ENCODE data around the gene IRX5. TPM values are rescaled to one million over a fixed set of nuclear protein-coding genes. Genes with fewer than 3 reads are reported as not detected.

Gene IRX5
- total RNA-seq, 1 donor from 2014 or later: 0.34 TPM

DNA sequence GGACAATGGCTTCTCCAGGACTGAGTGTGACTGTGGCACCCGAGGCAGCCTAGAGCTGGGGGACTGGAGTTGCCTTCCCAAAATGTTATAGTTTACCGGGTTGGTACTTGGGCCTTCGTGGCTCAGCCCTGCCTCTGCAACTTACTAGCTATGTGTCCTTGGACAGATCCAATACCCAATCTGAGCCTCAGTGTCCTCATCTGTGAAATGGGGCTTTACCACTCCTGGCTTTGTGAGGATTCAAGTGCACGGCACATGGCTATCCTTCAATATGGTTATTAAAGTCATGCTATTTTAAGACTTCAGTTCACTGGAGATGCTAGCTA lies 9.6 kb downstream of the IRX5 start:
- Mint-ChIP-seq H3K4me3 (ENCODE audit: low read depth) (no peak overlapping the region), H3K36me3 (ENCODE audit: low read depth) (no peaks in the 10 kb centered on the region), H3K4me1 (ENCODE audit: low read depth) (peaks cover 4% of the 10 kb centered on the region), H3K27ac (no peak overlapping the region), H3K9me3 (no peaks in the 10 kb centered on the region), H3K27me3 (ENCODE audit: low read depth) (peaks cover 68% of the 10 kb centered on the region)
- no peak for DNase-seq (ENCODE audit: low spot score)
- intact Hi-C loops (cut with micrococcal nuclease): no loop called here

DNA sequence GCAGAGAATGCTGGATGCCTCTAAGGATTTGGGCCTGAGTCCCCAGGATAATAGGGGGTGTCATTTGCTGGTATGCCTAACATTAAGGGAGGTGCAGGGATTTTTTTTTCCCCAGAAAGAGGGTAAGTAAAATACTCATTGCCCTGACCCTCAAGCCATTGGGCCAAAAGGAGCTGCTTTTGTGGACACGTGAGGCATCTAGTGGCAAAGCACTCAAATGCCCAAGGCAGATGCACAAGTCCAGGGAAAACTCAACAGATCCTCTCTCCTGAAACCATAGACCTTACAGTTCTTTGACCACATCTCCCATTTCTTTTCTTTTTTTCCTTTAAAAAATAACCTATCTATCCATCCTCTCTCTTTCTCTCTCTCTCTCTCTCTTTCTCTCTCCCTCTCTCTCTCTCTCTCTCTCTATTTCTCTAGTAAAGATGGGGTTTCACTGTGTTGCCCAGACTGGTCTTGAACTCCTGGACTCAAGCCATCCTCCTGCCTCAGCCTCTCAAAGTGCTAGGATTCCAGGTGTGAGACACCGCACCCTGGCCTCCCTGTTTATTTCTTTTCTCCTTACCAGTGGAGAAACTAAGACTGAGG lies 11.8 kb downstream of the IRX5 start:
- intact Hi-C loops (cut with micrococcal nuclease): no loop called here
- Mint-ChIP-seq H3K27me3 (ENCODE audit: low read depth) (peaks cover 52% of the 10 kb centered on the region), H3K36me3 (ENCODE audit: low read depth) (no peaks in the 10 kb centered on the region), H3K4me1 (ENCODE audit: low read depth) (no peaks in the 10 kb centered on the region), H3K9me3 (no peaks in the 10 kb centered on the region), H3K27ac (no peak overlapping the region), H3K4me3 (ENCODE audit: low read depth) (no peak overlapping the region)
- no peak for DNase-seq (ENCODE audit: low spot score)

DNA sequence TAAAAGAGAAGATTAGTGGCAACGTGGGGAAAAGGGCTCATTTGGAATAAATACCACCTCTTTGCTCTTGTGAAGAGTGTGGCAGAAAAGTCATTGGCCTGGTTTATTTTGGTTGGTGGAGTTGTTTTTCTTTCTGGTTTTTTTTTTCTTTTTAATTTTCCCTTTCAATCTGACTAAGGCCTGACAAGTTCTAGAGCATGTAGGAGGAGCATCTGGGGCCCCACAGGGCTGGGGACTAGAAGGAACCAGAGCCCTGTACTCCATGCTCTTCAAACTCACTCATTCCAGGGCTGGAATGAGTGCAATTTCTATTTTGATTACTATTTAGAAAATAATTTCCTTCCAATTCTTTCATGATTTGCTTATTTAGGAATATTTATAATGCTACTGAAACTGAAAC lies 13.3 kb downstream of the IRX5 start:
- intact Hi-C loops (cut with micrococcal nuclease): no loop called here
- H3K27me3 Mint-ChIP-seq (ENCODE audit: low read depth): peaks cover 43% of the 10 kb centered on the region

GRCh38 chr16:54945063-54945462 lies 14.4 kb downstream of the IRX5 start:
- Mint-ChIP-seq H3K4me1 (ENCODE audit: low read depth) (no peaks in the 10 kb centered on the region), H3K36me3 (ENCODE audit: low read depth) (no peaks in the 10 kb centered on the region), H3K27ac (no peak overlapping the region), H3K4me3 (ENCODE audit: low read depth) (no peak overlapping the region), H3K27me3 (ENCODE audit: low read depth) (peaks cover 33% of the 10 kb centered on the region), H3K9me3 (no peaks in the 10 kb centered on the region)
- DNase-seq (ENCODE audit: low spot score): no peak
- intact Hi-C loops (cut with micrococcal nuclease): no loop called here

More for the DNA sequence above, 13.3 kb downstream of the IRX5 start:
- H3K9me3 Mint-ChIP-seq: no peaks in the 10 kb centered on the region
- H3K4me3 Mint-ChIP-seq (ENCODE audit: low read depth): no peak overlapping the region
- DNase-seq (ENCODE audit: low spot score): no peak
- no peaks in the 10 kb centered on the region for H3K4me1 Mint-ChIP-seq (ENCODE audit: low read depth)
- H3K27ac Mint-ChIP-seq: no peak overlapping the region
- no peaks in the 10 kb centered on the region for H3K36me3 Mint-ChIP-seq (ENCODE audit: low read depth)

- no peak for DNase-seq (ENCODE audit: low spot score)
- H3K36me3 Mint-ChIP-seq (ENCODE audit: low read depth): no peaks in the 10 kb centered on the region
- H3K4me3 Mint-ChIP-seq (ENCODE audit: low read depth): no peak overlapping the region
- intact Hi-C loops (cut with micrococcal nuclease): no loop called here
- H3K9me3 Mint-ChIP-seq: no peaks in the 10 kb centered on the region
- H3K27ac Mint-ChIP-seq: no peak overlapping the region
- no peaks in the 10 kb centered on the region for H3K4me1 Mint-ChIP-seq (ENCODE audit: low read depth)
- peaks cover 18% of the 10 kb centered on the region for H3K27me3 Mint-ChIP-seq (ENCODE audit: low read depth)
Observed at GRCh38 chr16:54946909-54947308, 16.2 kb downstream of the IRX5 start.

- DNase-seq (ENCODE audit: low spot score): no peak
- Mint-ChIP-seq H3K9me3 (no peaks in the 10 kb centered on the region), H3K27me3 (ENCODE audit: low read depth) (peaks cover 13% of the 10 kb centered on the region), H3K36me3 (ENCODE audit: low read depth) (no peaks in the 10 kb centered on the region), H3K4me3 (ENCODE audit: low read depth) (no peak overlapping the region), H3K4me1 (ENCODE audit: low read depth) (no peaks in the 10 kb centered on the region), H3K27ac (no peak overlapping the region)
- intact Hi-C loops (cut with micrococcal nuclease): no loop called here
Observed at GRCh38 chr16:54947616-54948015, 17.0 kb downstream of the IRX5 start.

- H3K4me3 Mint-ChIP-seq (ENCODE audit: low read depth): no peak overlapping the region
- H3K36me3 Mint-ChIP-seq (ENCODE audit: low read depth): no peaks in the 10 kb centered on the region
- no peaks in the 10 kb centered on the region for H3K9me3 Mint-ChIP-seq
- DNase-seq (ENCODE audit: low spot score): no peak
- peaks cover 3% of the 10 kb centered on the region for H3K27me3 Mint-ChIP-seq (ENCODE audit: low read depth)
- no peak overlapping the region for H3K27ac Mint-ChIP-seq
- no peaks in the 10 kb centered on the region for H3K4me1 Mint-ChIP-seq (ENCODE audit: low read depth)
- intact Hi-C loops (cut with micrococcal nuclease): no loop called here
Observed at GRCh38 chr16:54952195-54952594, 21.5 kb downstream of the IRX5 start.

DNA sequence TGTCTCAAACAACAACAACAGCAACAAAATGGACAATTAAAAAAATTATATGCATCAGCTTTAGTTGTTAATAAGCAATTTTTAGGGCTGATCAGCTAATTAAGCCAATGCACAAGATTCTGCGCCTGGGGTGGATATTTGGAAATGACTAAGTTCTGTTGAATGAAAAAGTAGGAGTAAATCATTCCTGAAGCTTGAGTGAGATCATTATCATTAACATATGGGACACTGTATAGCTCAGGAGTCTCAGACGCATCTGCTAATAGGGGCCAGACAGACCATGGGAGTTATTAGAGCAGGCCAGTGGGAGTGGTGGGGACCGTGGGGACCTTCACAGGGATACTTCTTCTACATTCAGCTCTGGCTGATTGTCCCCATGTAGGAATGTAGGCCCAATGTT lies 22.8 kb downstream of the IRX5 start:
- Mint-ChIP-seq H3K27me3 (ENCODE audit: low read depth) (peaks cover 2% of the 10 kb centered on the region), H3K9me3 (no peaks in the 10 kb centered on the region), H3K36me3 (ENCODE audit: low read depth) (no peaks in the 10 kb centered on the region), H3K27ac (no peak overlapping the region), H3K4me3 (ENCODE audit: low read depth) (no peak overlapping the region), H3K4me1 (ENCODE audit: low read depth) (no peaks in the 10 kb centered on the region)
- intact Hi-C loops (cut with micrococcal nuclease): no loop called here
- no peak for DNase-seq (ENCODE audit: low spot score)

- no peaks in the 10 kb centered on the region for H3K36me3 Mint-ChIP-seq (ENCODE audit: low read depth)
- no peak overlapping the region for H3K4me3 Mint-ChIP-seq (ENCODE audit: low read depth)
- H3K27me3 Mint-ChIP-seq (ENCODE audit: low read depth): peaks cover 1% of the 10 kb centered on the region
- intact Hi-C loops (cut with micrococcal nuclease): no loop called here
- H3K9me3 Mint-ChIP-seq: no peaks in the 10 kb centered on the region
- no peaks in the 10 kb centered on the region for H3K4me1 Mint-ChIP-seq (ENCODE audit: low read depth)
- H3K27ac Mint-ChIP-seq: no peak overlapping the region
- no peak for DNase-seq (ENCODE audit: low spot score)
Observed at GRCh38 chr16:54954220-54954619, 23.6 kb downstream of the IRX5 start.

- Mint-ChIP-seq H3K4me1 (ENCODE audit: low read depth) (no peaks in the 10 kb centered on the region), H3K36me3 (ENCODE audit: low read depth) (no peaks in the 10 kb centered on the region), H3K9me3 (no peaks in the 10 kb centered on the region), H3K27ac (no peak overlapping the region), H3K27me3 (ENCODE audit: low read depth) (peaks cover 1% of the 10 kb centered on the region), H3K4me3 (ENCODE audit: low read depth) (no peak overlapping the region)
- intact Hi-C loops (cut with micrococcal nuclease): no loop called here
- no peak for DNase-seq (ENCODE audit: low spot score)
Observed at GRCh38 chr16:54955757-54956156, 25.1 kb downstream of the IRX5 start.

DNA sequence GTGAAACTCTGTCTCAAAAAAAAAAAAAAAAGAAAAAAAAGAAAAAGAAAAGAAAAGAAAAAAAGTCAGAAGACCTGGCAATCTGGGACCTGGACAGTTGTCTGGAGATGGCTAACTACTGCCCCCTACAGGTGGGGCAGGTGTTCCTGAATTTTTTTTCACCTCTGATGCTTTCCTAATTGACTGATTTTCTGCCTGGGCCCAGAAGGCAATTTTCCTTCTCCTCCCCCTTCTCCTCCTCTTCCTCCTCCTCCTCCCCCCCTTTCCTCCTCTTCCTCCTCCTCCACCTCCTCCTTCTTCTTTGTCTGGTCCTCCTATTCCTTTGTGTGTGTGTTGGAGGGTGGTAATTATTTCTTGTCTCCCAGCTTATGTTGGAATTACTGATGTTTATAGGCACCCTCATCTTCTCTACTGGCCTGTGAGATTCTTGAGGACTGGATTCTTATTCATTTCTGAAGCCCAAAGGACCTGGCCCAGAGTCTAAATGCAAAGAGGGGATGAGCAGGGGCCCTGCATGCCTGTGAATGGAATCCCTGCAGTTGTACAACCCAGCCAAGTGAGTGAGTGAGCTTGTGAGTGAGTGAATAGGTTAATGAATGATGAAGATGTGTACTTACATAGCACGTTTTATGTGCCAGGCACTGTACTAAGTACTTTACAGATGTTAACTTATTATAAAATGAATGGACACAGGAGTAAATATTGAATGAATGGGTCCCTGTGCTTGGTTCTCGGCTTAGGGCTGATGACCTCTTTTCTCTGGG lies 26.9 kb downstream of the IRX5 start:
- Mint-ChIP-seq H3K27ac (no peak overlapping the region), H3K27me3 (ENCODE audit: low read depth) (peaks cover 1% of the 10 kb centered on the region), H3K9me3 (no peaks in the 10 kb centered on the region), H3K36me3 (ENCODE audit: low read depth) (no peaks in the 10 kb centered on the region), H3K4me3 (ENCODE audit: low read depth) (no peak overlapping the region), H3K4me1 (ENCODE audit: low read depth) (no peaks in the 10 kb centered on the region)
- no peak for DNase-seq (ENCODE audit: low spot score)
- intact Hi-C loops (cut with micrococcal nuclease): no loop called here

DNA sequence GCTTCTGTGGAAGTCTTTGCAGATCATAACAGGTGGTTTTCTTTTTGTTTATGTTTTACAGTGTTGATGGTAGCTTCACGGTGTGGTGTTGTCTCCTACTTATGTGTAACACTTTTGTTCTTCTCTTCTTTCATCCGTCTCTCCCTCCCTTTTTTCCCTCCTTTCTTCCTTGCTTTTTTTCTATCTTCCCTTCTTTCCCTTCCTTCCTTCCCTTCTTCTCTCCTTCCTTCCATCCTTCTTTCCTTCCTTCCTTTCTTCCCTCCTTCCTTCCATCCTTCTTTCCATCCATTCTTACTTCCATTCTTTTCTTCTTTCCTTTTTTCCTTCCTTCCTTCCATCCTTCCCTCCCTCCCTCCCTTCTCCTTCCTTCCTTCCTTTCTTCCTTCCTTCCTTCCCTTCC lies 31.4 kb downstream of the IRX5 start:
- Mint-ChIP-seq H3K27ac (no peak overlapping the region), H3K27me3 (ENCODE audit: low read depth) (no peaks in the 10 kb centered on the region)
- DNase-seq (ENCODE audit: low spot score): no peak

GRCh38 chr16:54964239-54964638 lies 33.6 kb downstream of the IRX5 start:
- Mint-ChIP-seq H3K4me1 (ENCODE audit: low read depth) (no peaks in the 10 kb centered on the region), H3K9me3 (no peaks in the 10 kb centered on the region), H3K27me3 (ENCODE audit: low read depth) (no peaks in the 10 kb centered on the region), H3K4me3 (ENCODE audit: low read depth) (no peak overlapping the region), H3K36me3 (ENCODE audit: low read depth) (no peaks in the 10 kb centered on the region), H3K27ac (no peak overlapping the region)
- intact Hi-C loops (cut with micrococcal nuclease): no loop called here
- DNase-seq (ENCODE audit: low spot score): no peak

More for the DNA sequence above, 31.4 kb downstream of the IRX5 start:
- intact Hi-C loops (cut with micrococcal nuclease): no loop called here
- no peaks in the 10 kb centered on the region for H3K4me1 Mint-ChIP-seq (ENCODE audit: low read depth)
- no peaks in the 10 kb centered on the region for H3K9me3 Mint-ChIP-seq
- no peak overlapping the region for H3K4me3 Mint-ChIP-seq (ENCODE audit: low read depth)
- H3K36me3 Mint-ChIP-seq (ENCODE audit: low read depth): no peaks in the 10 kb centered on the region

Measured in activated T-helper 2 cell treated with anti-CD3 and anti-CD28 coated beads, Interferon-gamma antibody, Interleukin-2, Interleukin-4, amounts not matched to agents 10 μg/mL and 5 μg/mL and 100 μg/mL, durations not matched to agents 14 hours and 24 hours and 36 hours (primary cell).